Measurements from ENCODE around the gene IGF1R. TPM values are rescaled to one million over a fixed set of nuclear protein-coding genes. Genes with fewer than 3 reads are reported as not detected.
A peak's percentile ranks its signal among the peaks of the same experiment; 100 is the strongest.

IGF1R gene
- total and polyA plus RNA-seq, 8 donors: 8.1 to 50.3 (median 36.0) TPM

DNA sequence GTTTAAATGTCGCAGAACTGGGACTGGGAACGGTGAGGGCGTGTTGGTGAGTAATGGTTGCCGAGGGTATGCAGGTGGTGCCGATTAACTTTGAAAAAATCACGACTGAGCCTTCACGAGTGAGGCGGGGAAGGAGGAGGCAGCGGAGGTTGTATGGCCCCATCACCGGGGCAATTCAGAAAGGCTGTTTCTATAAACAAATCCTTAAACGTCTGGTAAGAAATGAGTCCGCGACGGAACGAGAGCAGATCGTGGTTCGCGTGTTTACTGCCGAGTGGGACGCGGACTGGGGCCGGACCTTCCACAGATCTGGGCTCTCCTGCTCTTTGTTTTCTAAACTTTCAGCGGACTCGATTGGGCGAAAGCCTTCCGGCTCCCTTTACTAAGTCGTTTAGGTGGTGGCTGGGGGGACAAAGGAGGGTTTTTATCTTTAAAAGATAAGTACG lies 2.7 kb downstream of the IGF1R start:
- DNase-seq: peak in 3 of 6 donors; percentile 27 to 49 (median 35)
- Histone ChIP-seq H3K4me1 (peaks cover 6 to 16% (median 7%) of the 10 kb centered on the region in 3 donors), H3K27me3 (no peaks in the 10 kb centered on the region), H3K36me3 (no peaks in the 10 kb centered on the region), H3K4me3 (peak overlapping the region; percentile 63 to 96 (median 83)), H3K9me3 (no peaks in the 10 kb centered on the region), H3K27ac (peak overlapping the region; percentile 54 to 95 (median 92))
- WGBS, 2 donors: 5 to 12% methylated on average over 28 of the region's 28 CpGs
- ATAC-seq: peak in 2 of 4 donors; percentile 0 to 7
- intact Hi-C loops (cut with DNase I): loop anchor here in 1 of 3 donors (10.0 kb wide), 1 partner anchor 126 kb away; no protein-coding TSS in a partner anchor
- TF ChIP-seq, protein P1, sequence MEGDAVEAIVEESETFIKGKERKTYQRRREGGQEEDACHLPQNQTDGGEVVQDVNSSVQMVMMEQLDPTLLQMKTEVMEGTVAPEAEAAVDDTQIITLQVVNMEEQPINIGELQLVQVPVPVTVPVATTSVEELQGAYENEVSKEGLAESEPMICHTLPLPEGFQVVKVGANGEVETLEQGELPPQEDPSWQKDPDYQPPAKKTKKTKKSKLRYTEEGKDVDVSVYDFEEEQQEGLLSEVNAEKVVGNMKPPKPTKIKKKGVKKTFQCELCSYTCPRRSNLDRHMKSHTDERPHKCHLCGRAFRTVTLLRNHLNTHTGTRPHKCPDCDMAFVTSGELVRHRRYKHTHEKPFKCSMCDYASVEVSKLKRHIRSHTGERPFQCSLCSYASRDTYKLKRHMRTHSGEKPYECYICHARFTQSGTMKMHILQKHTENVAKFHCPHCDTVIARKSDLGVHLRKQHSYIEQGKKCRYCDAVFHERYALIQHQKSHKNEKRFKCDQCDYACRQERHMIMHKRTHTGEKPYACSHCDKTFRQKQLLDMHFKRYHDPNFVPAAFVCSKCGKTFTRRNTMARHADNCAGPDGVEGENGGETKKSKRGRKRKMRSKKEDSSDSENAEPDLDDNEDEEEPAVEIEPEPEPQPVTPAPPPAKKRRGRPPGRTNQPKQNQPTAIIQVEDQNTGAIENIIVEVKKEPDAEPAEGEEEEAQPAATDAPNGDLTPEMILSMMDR (IDR thresholded peaks at IDR 0.05): no peak
- no peak for FAIRE-seq

- ATAC-seq: no peak
- no peak for FAIRE-seq
- no peaks in the 10 kb centered on the region for H3K27me3 ChIP-seq
- intact Hi-C loops (cut with DNase I): loop anchor here in 1 of 3 donors (10.0 kb wide), 1 partner anchor 127 kb away; no protein-coding TSS in a partner anchor
- DNase-seq: no peak
- H3K4me1 ChIP-seq: peaks cover 0 to 16% (median 1%) of the 10 kb centered on the region in 3 donors
- TF ChIP-seq, protein P1 (IDR thresholded peaks at IDR 0.05): no peak
- H3K27ac ChIP-seq: peak overlapping the region; percentile 54 to 95 (median 92)
- 13 to 19% methylated on average over 14 of the region's 14 CpGs for WGBS, 2 donors
- H3K4me3 ChIP-seq: peak overlapping the region; percentile 63 to 96 (median 83)
- H3K36me3 ChIP-seq: no peaks in the 10 kb centered on the region
- no peaks in the 10 kb centered on the region for H3K9me3 ChIP-seq
These were observed 3.4 kb downstream of the IGF1R start for GRCh38 chr15:98651581-98652220.

GRCh38 chr15:98653686-98654085 lies 5.3 kb downstream of the IGF1R start:
- 38 to 44% methylated on average over 1 of the region's 1 CpG for WGBS, 2 donors
- intact Hi-C loops (cut with DNase I): loop anchor here in 1 of 3 donors (10.0 kb wide), 1 partner anchor 129 kb away; no protein-coding TSS in a partner anchor
- no peaks in the 10 kb centered on the region for H3K27me3 ChIP-seq
- TF ChIP-seq, protein P1 (IDR thresholded peaks at IDR 0.05): no peak
- peaks cover 0 to 16% (median 0%) of the 10 kb centered on the region in 3 donors for H3K4me1 ChIP-seq
- FAIRE-seq (no peak), DNase-seq (no peak), ATAC-seq (no peak)
- H3K36me3 ChIP-seq: no peaks in the 10 kb centered on the region
- no peak overlapping the region for H3K4me3 ChIP-seq
- no peaks in the 10 kb centered on the region for H3K9me3 ChIP-seq
- no peak overlapping the region for H3K27ac ChIP-seq

DNA sequence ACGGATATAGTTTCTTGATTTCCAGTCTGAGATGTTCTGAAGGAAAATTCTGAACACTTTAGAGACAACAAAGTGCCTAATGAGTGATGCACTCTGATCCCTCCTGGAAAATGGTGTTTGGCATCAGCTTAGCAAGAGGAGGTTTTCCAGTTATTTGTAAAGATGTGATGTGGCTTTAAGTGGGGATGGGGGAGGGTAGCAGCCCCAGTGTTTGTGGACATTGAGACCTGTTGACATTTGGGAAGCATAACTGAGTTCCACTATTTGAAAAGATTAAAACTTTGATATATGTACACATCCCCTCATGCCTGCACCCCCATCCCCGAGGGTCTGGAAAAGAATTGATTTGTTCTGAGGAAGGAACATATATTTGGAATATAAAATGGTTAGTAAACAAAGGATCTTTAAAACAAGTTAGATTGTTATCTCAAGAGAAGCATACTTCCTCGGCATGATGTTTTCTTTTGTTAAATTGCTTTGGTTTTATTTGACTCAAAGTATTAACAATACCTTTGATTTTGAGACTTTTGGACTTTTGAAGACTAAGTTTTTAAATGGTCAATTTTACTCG lies 6.5 kb downstream of the IGF1R start:
- Histone ChIP-seq H3K27me3 (no peaks in the 10 kb centered on the region), H3K4me3 (no peak overlapping the region), H3K9me3 (no peaks in the 10 kb centered on the region), H3K27ac (no peak overlapping the region), H3K36me3 (no peaks in the 10 kb centered on the region), H3K4me1 (peaks cover 0 to 23% (median 6%) of the 10 kb centered on the region in 3 donors)
- WGBS, 2 donors: 47 to 50% methylated on average over 4 of the region's 4 CpGs
- TF ChIP-seq, protein P1 (IDR thresholded peaks at IDR 0.05): no peak
- intact Hi-C loops (cut with DNase I): loop anchor here in 2 of 3 donors (5.0 to 10.0 kb wide), 2 partner anchors 130 to 133 kb away; no protein-coding TSS in a partner anchor
- no peak for DNase-seq
- ATAC-seq: no peak
- FAIRE-seq: no peak

Data from pancreas (tissue), 10 donors.